Natural killer cell (primary cell): ENCODE data around the gene CFAP70. TPM values are rescaled to one million over a fixed set of nuclear protein-coding genes. Genes with fewer than 3 reads are reported as not detected.
A peak's percentile ranks its signal among the peaks of the same experiment; 100 is the strongest.

Source experiments
- ATAC-seq, 3 donors: fragments of 150-1000 bp in 2 of 3; fragments of 200-7000 bp in 1 of 3; cut with Tn5 transposase; 1 replicate in 1 of 3; 2 replicates in 2 of 3; pipeline ENCODE4 v1.10.0; 2021; ENCODE audit warnings: mild to moderate bottlenecking in 2 of 3, moderate library complexity in 2 of 3
- DNase-seq, 2 donors: peaks; one replicate each; pipeline versions ENCODE4 v3.0.0 to v3.0.0-alpha.2; 2013 to 2021; ENCODE audit warnings: mixed read lengths in 1 of 2
- H3K27ac ChIP-seq: one replicate; pipeline ENCODE4 v1.5.1; 2013; ENCODE audit warnings: mild to moderate bottlenecking, low read length
- H3K27me3 ChIP-seq: one replicate; pipeline ENCODE4 v1.6.1; 2013; ENCODE audit warnings: low read length; ENCODE audit not compliant: control insufficient read depth, insufficient read depth
- H3K36me3 ChIP-seq: one replicate; pipeline ENCODE4 v1.6.1; 2013; ENCODE audit warnings: low read length; ENCODE audit not compliant: control insufficient read depth, insufficient read depth
- H3K4me1 ChIP-seq: one replicate; pipeline ENCODE4 v1.6.1; 2013; ENCODE audit warnings: low read length; ENCODE audit not compliant: control insufficient read depth, insufficient read depth
- H3K4me3 ChIP-seq: one replicate; pipeline ENCODE4 v1.5.1; 2013; ENCODE audit warnings: low read length
- H3K9me3 ChIP-seq: one replicate; pipeline ENCODE4 v1.6.1; 2013; ENCODE audit warnings: low read length; ENCODE audit not compliant: control insufficient read depth, insufficient read depth
- H3K27ac Mint-ChIP-seq, 2 donors: one replicate each; pipeline ENCODE4 v1.8.0; 2022; ENCODE audit warnings: mild to moderate bottlenecking in 2 of 2, mixed read lengths in 2 of 2, moderate library complexity in 1 of 2
- H3K27me3 Mint-ChIP-seq, 2 donors: one replicate each; pipeline ENCODE4 v1.8.0; 2022; ENCODE audit warnings: low read depth in 2 of 2, mixed read lengths in 2 of 2
- H3K36me3 Mint-ChIP-seq: one replicate; pipeline ENCODE4 v1.8.0; 2022; ENCODE audit warnings: mixed read lengths
- H3K4me1 Mint-ChIP-seq, 2 donors: one replicate each; pipeline ENCODE4 v1.8.0; 2022; ENCODE audit warnings: mixed read lengths in 2 of 2
- H3K4me3 Mint-ChIP-seq: one replicate; pipeline ENCODE4 v1.8.0; 2022; ENCODE audit warnings: mild to moderate bottlenecking, moderate library complexity, mixed read lengths
- H3K9me3 Mint-ChIP-seq, 2 donors: one replicate each; pipeline ENCODE4 v1.8.0; 2022; ENCODE audit warnings: mixed read lengths in 2 of 2
- WGBS: methylation state at CpG from one replicate; pipeline ENCODE4 v1.1.7; 2013; ENCODE audit warnings: missing lambda C conversion rate; ENCODE audit not compliant: insufficient coverage; 5-methylcytosine and 5-hydroxymethylcytosine counted together
- intact Hi-C: fragments of 100-400 bp; cut with micrococcal nuclease; formaldehyde crosslinking; loops from one replicate; pipeline ENCODE4 v1.14.2; 2022
- total RNA-seq, 4 donors: library from RNA; stranded (reverse); fragments of 120-200 nt in 1 of 4; gene quantifications; one replicate each; pipeline versions ENCODE4 v1.2.3 to v1.2.4, GENCODE V29; 2013 to 2022
- TF ChIP-seq, protein P1 (sequence below): fragments of 200-600 bp; IDR thresholded peaks from one replicate; pipeline ENCODE4 v1.8.0; 2022; ENCODE audit warnings: antibody characterized with exemption

CFAP70 gene
- total RNA-seq, 3 donors from 2014 or later (not counting 1 experiment from before 2014, with no cell fraction given): 0.28 to 2.9 (median 0.95) TPM

DNA sequence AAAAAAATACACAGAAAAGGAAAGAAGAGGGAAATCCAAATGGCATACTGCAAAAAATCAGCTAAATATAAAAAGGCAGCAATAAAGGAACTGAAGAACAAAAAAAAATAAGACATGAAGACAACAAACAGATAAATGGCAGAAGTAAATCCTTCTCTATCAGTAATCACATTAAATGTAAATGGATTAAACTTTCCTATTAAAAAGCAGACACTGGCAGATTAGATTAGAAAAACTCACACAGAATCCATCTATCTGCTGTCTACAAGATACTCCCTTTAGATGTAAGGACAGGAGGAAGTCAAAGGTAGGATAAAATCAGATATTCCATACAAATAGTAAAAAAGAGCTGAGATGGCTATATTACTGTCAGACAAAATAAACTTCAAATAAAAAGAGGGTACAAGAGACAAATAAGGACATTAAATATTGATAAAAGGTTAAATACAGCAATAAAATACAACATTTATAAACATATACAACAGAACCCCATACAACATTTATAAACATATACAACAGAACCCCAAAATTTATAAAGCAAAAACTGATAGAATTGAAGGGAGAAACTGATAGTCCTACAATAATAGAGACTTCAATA lies 51.4 kb downstream of the CFAP70 start:
- ATAC-seq: no peak
- Histone ChIP-seq H3K9me3 (no peaks in the 10 kb centered on the region), H3K27me3 (peaks cover 3% of the 10 kb centered on the region), H3K36me3 (no peaks in the 10 kb centered on the region), H3K27ac (no peak overlapping the region), H3K4me3 (no peak overlapping the region), H3K4me1 (no peaks in the 10 kb centered on the region)
- no peak for DNase-seq
- Mint-ChIP-seq H3K36me3 (peaks cover 21% of the 10 kb centered on the region), H3K4me1 (no peaks in the 10 kb centered on the region), H3K27ac (no peak overlapping the region), H3K9me3 (peaks cover 7 to 8% of the 10 kb centered on the region in 2 donors), H3K4me3 (no peak overlapping the region), H3K27me3 (peaks cover 12 to 15% of the 10 kb centered on the region in 2 donors)
- intact Hi-C loops: no loop called here
- TF ChIP-seq, protein P1, sequence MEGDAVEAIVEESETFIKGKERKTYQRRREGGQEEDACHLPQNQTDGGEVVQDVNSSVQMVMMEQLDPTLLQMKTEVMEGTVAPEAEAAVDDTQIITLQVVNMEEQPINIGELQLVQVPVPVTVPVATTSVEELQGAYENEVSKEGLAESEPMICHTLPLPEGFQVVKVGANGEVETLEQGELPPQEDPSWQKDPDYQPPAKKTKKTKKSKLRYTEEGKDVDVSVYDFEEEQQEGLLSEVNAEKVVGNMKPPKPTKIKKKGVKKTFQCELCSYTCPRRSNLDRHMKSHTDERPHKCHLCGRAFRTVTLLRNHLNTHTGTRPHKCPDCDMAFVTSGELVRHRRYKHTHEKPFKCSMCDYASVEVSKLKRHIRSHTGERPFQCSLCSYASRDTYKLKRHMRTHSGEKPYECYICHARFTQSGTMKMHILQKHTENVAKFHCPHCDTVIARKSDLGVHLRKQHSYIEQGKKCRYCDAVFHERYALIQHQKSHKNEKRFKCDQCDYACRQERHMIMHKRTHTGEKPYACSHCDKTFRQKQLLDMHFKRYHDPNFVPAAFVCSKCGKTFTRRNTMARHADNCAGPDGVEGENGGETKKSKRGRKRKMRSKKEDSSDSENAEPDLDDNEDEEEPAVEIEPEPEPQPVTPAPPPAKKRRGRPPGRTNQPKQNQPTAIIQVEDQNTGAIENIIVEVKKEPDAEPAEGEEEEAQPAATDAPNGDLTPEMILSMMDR: no peak

DNA sequence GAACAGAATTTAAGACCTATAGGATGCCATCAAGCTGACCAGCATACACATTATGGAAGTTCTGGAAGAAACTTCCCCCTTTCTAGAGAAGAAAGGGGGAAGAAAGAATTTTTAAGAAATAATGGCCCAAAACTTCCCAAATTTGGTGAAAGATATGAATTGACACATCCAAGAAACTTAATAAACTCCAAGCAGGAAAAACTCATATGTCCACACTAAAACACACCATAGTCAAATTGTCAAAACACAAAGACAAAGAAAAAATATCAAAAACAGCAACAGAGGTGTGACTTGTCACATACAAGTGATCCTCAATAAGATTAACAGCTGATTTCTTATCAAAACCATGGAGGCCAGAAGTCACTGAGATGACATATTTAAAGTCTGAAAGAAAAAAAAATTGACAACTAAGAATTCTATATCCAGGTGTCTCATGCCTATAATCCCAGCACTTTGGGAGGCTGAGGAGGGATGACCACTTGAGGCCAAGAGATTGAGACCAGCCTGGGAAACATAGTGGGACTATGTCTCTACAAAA lies 52.4 kb downstream of the CFAP70 start:
- Histone ChIP-seq H3K36me3 (no peaks in the 10 kb centered on the region), H3K27me3 (peaks cover 3% of the 10 kb centered on the region), H3K9me3 (no peaks in the 10 kb centered on the region), H3K4me3 (no peak overlapping the region), H3K27ac (no peak overlapping the region), H3K4me1 (no peaks in the 10 kb centered on the region)
- H3K27ac Mint-ChIP-seq: no peak overlapping the region
- H3K4me1 Mint-ChIP-seq: no peaks in the 10 kb centered on the region
- TF ChIP-seq, protein P1: no peak
- DNase-seq: no peak
- H3K36me3 Mint-ChIP-seq: peaks cover 21% of the 10 kb centered on the region
- H3K4me3 Mint-ChIP-seq: no peak overlapping the region
- H3K9me3 Mint-ChIP-seq: peaks cover 7 to 8% of the 10 kb centered on the region in 2 donors
- H3K27me3 Mint-ChIP-seq: peaks cover 12 to 23% of the 10 kb centered on the region in 2 donors
- intact Hi-C loops: no loop called here
- no peak for ATAC-seq

DNA sequence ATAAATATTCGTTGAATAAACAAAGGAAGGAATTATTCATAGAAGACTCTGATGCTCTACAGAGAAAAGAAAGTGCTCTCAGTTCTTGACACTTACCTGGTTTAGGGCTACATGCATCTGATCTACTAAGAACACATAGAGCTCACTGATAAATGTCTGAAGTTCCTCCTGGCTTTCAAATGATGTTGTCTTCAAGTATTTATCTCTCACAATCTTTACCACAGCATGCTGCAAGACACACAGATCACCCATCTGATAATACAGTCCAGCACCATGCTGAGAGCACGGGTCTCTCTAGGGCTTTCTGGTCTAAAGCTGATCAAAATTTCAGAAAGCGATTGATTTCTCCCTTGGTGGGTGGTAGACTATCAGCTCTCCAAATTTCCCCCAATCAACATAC lies 61.7 kb downstream of the CFAP70 start:
- Mint-ChIP-seq H3K4me3 (no peak overlapping the region), H3K27ac (no peak overlapping the region), H3K9me3 (no peaks in the 10 kb centered on the region), H3K4me1 (no peaks in the 10 kb centered on the region), H3K27me3 (peaks cover 13 to 17% of the 10 kb centered on the region in 2 donors), H3K36me3 (no peaks in the 10 kb centered on the region)
- no peak for DNase-seq
- Histone ChIP-seq H3K27me3 (no peaks in the 10 kb centered on the region), H3K27ac (no peak overlapping the region), H3K36me3 (no peaks in the 10 kb centered on the region), H3K9me3 (no peaks in the 10 kb centered on the region), H3K4me1 (no peaks in the 10 kb centered on the region), H3K4me3 (no peak overlapping the region)
- peak in 1 of 3 donors; percentile 55 for ATAC-seq
- TF ChIP-seq, protein P1: no peak
- 77% methylated on average over 3 of the region's 3 CpGs for WGBS
- intact Hi-C loops: no loop called here

DNA sequence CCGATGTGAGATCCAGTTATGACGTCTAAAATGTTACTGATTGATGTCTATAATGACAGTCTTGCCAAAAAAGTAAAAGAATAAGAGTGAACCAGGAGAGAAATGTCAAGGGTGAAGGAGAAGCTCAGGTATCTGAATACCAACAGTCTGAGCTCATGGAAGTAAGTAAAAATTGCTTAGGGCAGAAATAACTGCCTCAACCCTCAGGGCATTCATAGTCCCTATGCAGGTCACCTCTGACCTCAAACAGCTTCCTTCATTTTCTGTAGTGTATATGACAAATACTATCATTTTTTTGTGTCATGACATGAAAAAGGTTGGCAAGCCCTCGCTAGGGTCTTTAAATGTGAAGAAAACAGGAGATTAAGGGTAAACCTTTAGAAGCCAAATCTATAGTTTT lies 65.2 kb downstream of the CFAP70 start:
- no peaks in the 10 kb centered on the region for H3K36me3 Mint-ChIP-seq
- WGBS: 89% methylated on average over 3 of the region's 3 CpGs
- TF ChIP-seq, protein P1: no peak
- Histone ChIP-seq H3K4me1 (no peaks in the 10 kb centered on the region), H3K9me3 (no peaks in the 10 kb centered on the region), H3K27me3 (no peaks in the 10 kb centered on the region), H3K36me3 (no peaks in the 10 kb centered on the region), H3K4me3 (no peak overlapping the region), H3K27ac (no peak overlapping the region)
- intact Hi-C loops: no loop called here
- ATAC-seq (no peak), DNase-seq (no peak)
- H3K27me3 Mint-ChIP-seq: peaks cover 12 to 13% of the 10 kb centered on the region in 2 donors
- no peak overlapping the region for H3K4me3 Mint-ChIP-seq
- H3K27ac Mint-ChIP-seq: no peak overlapping the region
- no peaks in the 10 kb centered on the region for H3K9me3 Mint-ChIP-seq
- no peaks in the 10 kb centered on the region for H3K4me1 Mint-ChIP-seq
